ENCODE measurements around the gene RNF212. TPM values are rescaled to one million over a fixed set of nuclear protein-coding genes. Genes with fewer than 3 reads are reported as not detected.

Gene RNF212
- total RNA-seq, 1 donor from 2014 or later: not detected

DNA sequence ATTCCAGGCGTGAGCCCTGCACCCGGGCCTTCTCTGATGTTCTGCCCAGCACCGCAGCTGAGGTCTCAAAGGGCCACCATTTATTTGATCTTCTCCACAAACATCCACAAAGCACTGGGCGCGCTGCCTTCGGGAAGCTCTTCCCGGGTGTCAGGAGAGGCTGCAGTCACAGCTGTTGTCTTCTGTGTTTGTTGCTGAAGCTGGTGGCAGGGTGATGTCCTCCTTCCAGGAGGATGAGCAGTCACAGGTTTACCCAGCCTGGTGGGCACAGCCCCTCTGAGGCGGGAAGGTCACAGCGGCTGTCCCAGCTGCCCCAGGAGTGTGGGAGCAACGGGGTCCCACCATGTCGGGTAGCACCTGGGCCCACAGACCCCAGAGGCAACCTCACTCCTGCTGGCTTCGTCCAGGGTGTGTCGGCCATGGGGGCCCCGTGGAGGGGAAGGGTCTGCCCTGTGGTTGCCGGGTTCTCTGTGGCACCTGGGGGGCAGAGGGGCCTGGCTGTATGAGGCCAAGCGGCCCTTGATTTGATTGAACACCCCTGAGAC lies 74.3 kb downstream of the RNF212 start:
- Histone ChIP-seq H3K9me3 (no peaks in the 10 kb centered on the region), H3K4me1 (peaks cover 51 to 77% of the 10 kb centered on the region in 2 donors), H3K27ac (peak overlapping the region; percentile 77 to 81), H3K36me3 (no peaks in the 10 kb centered on the region), H3K27me3 (no peaks in the 10 kb centered on the region), H3K4me3 (no peak overlapping the region)
- no peak for DNase-seq (ENCODE audit: low spot score in 2 of 2)
- intact Hi-C loops (cut with DNase I): loop anchor here (5.0 kb wide), 1 partner anchor 43 kb away; no protein-coding TSS in a partner anchor
- TF ChIP-seq, protein P1, sequence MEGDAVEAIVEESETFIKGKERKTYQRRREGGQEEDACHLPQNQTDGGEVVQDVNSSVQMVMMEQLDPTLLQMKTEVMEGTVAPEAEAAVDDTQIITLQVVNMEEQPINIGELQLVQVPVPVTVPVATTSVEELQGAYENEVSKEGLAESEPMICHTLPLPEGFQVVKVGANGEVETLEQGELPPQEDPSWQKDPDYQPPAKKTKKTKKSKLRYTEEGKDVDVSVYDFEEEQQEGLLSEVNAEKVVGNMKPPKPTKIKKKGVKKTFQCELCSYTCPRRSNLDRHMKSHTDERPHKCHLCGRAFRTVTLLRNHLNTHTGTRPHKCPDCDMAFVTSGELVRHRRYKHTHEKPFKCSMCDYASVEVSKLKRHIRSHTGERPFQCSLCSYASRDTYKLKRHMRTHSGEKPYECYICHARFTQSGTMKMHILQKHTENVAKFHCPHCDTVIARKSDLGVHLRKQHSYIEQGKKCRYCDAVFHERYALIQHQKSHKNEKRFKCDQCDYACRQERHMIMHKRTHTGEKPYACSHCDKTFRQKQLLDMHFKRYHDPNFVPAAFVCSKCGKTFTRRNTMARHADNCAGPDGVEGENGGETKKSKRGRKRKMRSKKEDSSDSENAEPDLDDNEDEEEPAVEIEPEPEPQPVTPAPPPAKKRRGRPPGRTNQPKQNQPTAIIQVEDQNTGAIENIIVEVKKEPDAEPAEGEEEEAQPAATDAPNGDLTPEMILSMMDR (IDR thresholded peaks at IDR 0.05): no peak

DNA sequence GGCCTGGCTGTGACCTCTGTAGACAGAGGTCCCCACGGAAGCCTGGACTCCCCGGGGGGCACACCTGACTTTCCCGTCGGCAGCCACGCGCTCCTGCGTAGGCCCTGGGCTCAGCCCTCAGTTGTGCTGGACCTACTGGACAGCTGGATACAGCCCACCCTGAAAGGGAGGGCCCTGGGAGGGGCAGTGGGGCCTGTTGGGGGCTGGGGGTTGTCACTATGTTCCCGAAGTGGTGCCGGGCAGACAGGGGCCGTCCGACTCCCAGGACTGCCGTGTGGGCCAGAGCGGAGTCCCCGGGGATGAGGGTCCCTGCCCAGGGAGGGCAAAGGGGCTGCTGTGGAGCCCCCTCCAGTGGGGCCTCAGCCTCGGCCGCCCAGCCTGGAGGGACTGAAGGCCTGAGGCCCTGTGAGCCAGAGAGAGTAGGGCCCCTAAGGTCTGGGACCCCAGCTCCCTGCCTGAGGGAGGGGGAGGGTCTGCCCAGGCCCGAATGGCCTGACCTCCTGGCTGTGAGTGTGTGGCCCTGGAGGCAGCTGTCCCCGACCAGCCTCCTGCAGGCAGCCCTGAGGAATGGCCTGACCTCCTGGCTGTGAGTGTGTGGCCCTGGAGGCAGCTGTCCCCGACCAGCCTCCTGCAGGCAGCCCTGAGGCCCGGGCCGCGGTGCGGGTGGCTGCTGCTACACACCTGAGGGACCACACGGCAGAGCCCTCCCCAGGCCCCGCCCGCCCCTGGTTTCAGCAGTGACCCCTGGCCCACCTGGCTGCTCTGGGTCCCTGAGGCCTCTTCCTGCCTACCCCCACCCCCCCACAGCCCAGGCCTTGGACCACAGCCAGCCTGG lies 76.2 kb downstream of the RNF212 start:
- H3K4me1 ChIP-seq: peaks cover 57 to 79% of the 10 kb centered on the region in 2 donors
- no peak for DNase-seq (ENCODE audit: low spot score in 2 of 2)
- no peaks in the 10 kb centered on the region for H3K27me3 ChIP-seq
- peak overlapping the region; percentile 83 to 91 for H3K27ac ChIP-seq
- no peak overlapping the region for H3K4me3 ChIP-seq
- TF ChIP-seq, protein P1 (IDR thresholded peaks at IDR 0.05): no peak
- no peaks in the 10 kb centered on the region for H3K36me3 ChIP-seq
- intact Hi-C loops (cut with DNase I): loop anchor here (5.0 kb wide), 1 partner anchor 45 kb away; no protein-coding TSS in a partner anchor
- H3K9me3 ChIP-seq: no peaks in the 10 kb centered on the region

DNA sequence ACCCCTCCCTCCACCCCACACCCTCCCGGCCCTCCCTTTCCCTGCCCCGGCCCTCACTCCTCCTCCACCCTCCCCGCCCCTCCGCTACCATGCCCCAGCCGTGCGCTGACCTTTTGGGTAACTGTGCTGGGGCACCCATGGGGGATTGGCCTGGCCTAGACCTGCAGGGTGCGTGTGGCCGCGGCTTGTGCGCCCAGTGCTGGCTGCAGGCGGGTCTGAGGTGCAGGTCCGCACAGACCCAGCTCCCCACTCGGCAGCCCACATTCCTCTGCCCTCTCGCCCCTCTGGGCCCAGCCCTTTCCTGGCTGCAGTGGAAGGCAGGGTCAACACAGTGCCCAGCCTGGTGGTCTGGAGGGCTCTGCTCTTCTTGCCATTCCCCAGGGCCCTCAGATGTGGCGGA lies 77.3 kb downstream of the RNF212 start:
- Histone ChIP-seq H3K4me1 (peaks cover 49 to 69% of the 10 kb centered on the region in 2 donors), H3K27me3 (no peaks in the 10 kb centered on the region), H3K27ac (peak overlapping the region; percentile 83 to 91)

DNA sequence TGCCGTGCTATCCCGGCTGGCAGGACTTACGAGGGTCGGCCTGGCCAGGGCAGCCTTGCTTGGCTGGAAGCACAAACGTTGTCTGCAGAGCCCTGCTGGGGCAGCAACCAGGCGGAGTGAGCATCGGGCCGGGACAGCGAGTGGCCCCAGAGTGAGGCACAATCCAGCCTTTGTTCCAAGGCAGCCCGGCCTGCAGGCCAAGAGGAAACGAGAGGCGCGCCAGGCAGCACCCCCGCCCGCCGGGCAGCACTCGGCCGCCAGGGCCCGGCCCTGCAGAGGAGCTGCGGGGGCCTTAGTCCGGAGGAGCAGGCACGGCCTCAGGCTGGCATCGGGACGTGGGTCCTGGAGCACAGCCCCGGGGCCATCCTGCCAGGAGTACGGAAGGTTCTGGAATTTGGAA lies 77.9 kb downstream of the RNF212 start:
- H3K36me3 ChIP-seq: no peaks in the 10 kb centered on the region
- no peaks in the 10 kb centered on the region for H3K9me3 ChIP-seq
- DNase-seq (ENCODE audit: low spot score in 2 of 2): peak in 1 of 2 donors; percentile 80
- peaks cover 44 to 64% of the 10 kb centered on the region in 2 donors for H3K4me1 ChIP-seq
- TF ChIP-seq, protein P1 (IDR thresholded peaks at IDR 0.05): peak in 2 of 3 experiments; percentile 5 to 10
- H3K27ac ChIP-seq: peak overlapping the region; percentile 83 to 91
- no peaks in the 10 kb centered on the region for H3K27me3 ChIP-seq
- H3K4me3 ChIP-seq: peak overlapping the region in 1 of 2 donors; percentile 55
- intact Hi-C loops (cut with DNase I): loop anchor here (5.0 kb wide), 1 partner anchor 47 kb away; no protein-coding TSS in a partner anchor

More for the DNA sequence above, 77.3 kb downstream of the RNF212 start:
- no peak for DNase-seq (ENCODE audit: low spot score in 2 of 2)
- H3K4me3 ChIP-seq: peak overlapping the region in 1 of 2 donors; percentile 55
- H3K9me3 ChIP-seq: no peaks in the 10 kb centered on the region
- TF ChIP-seq, protein P1 (IDR thresholded peaks at IDR 0.05): no peak
- H3K36me3 ChIP-seq: no peaks in the 10 kb centered on the region
- intact Hi-C loops (cut with DNase I): loop anchor here (5.0 kb wide), 1 partner anchor 46 kb away; no protein-coding TSS in a partner anchor

DNA sequence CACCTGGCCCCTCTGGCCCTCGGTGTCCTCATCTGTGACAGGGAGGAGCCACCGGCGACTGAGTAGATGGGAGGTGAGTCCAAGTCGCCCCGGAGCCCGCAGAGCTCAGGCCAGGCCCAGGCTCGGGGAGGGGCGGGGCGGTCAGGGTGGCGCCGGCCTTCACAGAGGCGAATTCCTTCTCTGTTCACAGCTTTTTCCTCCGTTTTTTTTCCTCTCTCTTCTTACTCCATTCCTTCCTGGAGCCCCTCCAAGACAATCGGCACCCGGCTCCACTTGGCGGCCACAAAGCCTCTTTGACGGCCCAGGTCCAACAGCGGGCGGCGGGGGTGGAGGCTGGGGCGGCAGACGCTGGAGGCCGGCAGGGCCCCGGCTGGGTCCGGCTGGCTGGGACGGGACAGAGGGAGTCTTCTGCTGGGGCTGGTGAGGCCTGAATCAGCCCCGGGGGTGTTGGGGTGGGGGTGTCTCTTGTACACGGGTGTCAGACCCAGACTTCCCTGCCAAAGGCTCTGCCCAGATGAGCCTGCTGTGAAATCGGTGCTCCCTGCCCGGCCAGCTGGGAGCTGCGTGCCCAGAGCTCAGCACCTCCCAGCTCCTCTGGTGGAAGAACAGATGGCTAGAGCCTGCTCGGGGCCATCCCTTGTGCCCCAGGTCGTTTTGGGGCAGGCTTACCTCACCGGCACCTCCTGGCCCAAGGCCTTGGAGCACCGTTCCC lies 79.4 kb downstream of the RNF212 start:
- intact Hi-C loops (cut with DNase I): loop anchor here (1.0 kb wide), 2 partner anchors 9 to 24 kb away; no protein-coding TSS in a partner anchor
- Histone ChIP-seq H3K4me3 (peak overlapping the region; percentile 10 to 55), H3K4me1 (peaks cover 36 to 51% of the 10 kb centered on the region in 2 donors), H3K36me3 (no peaks in the 10 kb centered on the region), H3K27ac (peak overlapping the region; percentile 83 to 91), H3K27me3 (no peaks in the 10 kb centered on the region), H3K9me3 (no peaks in the 10 kb centered on the region)
- peak in 1 of 2 donors; percentile 91 for DNase-seq (ENCODE audit: low spot score in 2 of 2)
- TF ChIP-seq, protein P1 (IDR thresholded peaks at IDR 0.05): no peak
